Measurements from ENCODE around the gene PPP3CA.

The PPP3CA gene

GRCh38 chr4:101309925-101310324 is 37.4 kb downstream of the PPP3CA start:
- H3K4me1 Mint-ChIP-seq: peaks cover 22% of the 10 kb centered on the region
- no peak for DNase-seq
- no peaks in the 10 kb centered on the region for H3K27me3 Mint-ChIP-seq (ENCODE audit: low read depth, poor library complexity)
- H3K36me3 Mint-ChIP-seq (ENCODE audit: low read depth): peaks cover under 1% of the 10 kb centered on the region
- peaks cover 4% of the 10 kb centered on the region for H3K9me3 Mint-ChIP-seq
- no peak overlapping the region for H3K4me3 Mint-ChIP-seq
- no peak overlapping the region for H3K27ac Mint-ChIP-seq
- TF ChIP-seq, protein P1, sequence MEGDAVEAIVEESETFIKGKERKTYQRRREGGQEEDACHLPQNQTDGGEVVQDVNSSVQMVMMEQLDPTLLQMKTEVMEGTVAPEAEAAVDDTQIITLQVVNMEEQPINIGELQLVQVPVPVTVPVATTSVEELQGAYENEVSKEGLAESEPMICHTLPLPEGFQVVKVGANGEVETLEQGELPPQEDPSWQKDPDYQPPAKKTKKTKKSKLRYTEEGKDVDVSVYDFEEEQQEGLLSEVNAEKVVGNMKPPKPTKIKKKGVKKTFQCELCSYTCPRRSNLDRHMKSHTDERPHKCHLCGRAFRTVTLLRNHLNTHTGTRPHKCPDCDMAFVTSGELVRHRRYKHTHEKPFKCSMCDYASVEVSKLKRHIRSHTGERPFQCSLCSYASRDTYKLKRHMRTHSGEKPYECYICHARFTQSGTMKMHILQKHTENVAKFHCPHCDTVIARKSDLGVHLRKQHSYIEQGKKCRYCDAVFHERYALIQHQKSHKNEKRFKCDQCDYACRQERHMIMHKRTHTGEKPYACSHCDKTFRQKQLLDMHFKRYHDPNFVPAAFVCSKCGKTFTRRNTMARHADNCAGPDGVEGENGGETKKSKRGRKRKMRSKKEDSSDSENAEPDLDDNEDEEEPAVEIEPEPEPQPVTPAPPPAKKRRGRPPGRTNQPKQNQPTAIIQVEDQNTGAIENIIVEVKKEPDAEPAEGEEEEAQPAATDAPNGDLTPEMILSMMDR (IDR thresholded peaks at IDR 0.05): no peak

DNA sequence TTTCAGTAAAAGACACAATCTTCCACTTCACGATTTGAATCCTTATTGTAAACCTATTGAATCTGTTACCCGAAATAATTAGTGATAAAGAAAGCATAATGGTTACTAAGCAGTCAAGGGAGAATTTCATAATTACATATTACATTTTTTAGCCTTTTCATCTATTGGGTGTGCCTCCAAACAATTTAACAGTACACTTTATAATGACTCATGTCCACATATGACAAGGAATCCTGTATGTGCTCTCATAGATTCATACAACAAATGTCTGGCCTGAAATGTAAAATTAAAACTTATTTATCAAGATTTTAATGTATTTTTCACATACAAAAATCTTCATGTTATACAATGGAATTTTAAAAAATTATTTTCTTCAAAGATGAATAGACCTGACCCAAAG is 39.4 kb downstream of the PPP3CA start:
- H3K36me3 Mint-ChIP-seq (ENCODE audit: low read depth): no peaks in the 10 kb centered on the region
- no peak overlapping the region for H3K4me3 Mint-ChIP-seq
- TF ChIP-seq, protein P1 (IDR thresholded peaks at IDR 0.05): no peak
- peaks cover 25% of the 10 kb centered on the region for H3K4me1 Mint-ChIP-seq
- no peaks in the 10 kb centered on the region for H3K9me3 Mint-ChIP-seq
- DNase-seq: no peak
- H3K27me3 Mint-ChIP-seq (ENCODE audit: low read depth, poor library complexity): no peaks in the 10 kb centered on the region
- no peak overlapping the region for H3K27ac Mint-ChIP-seq

GRCh38 chr4:101306764-101307615 is 40.3 kb downstream of the PPP3CA start:
- peak overlapping the region; percentile 59 for H3K27ac Mint-ChIP-seq
- TF ChIP-seq, protein P1 (IDR thresholded peaks at IDR 0.05): no peak
- H3K4me3 Mint-ChIP-seq: no peak overlapping the region
- no peaks in the 10 kb centered on the region for H3K36me3 Mint-ChIP-seq (ENCODE audit: low read depth)
- H3K27me3 Mint-ChIP-seq (ENCODE audit: low read depth, poor library complexity): no peaks in the 10 kb centered on the region
- DNase-seq: no peak
- peaks cover 25% of the 10 kb centered on the region for H3K4me1 Mint-ChIP-seq
- H3K9me3 Mint-ChIP-seq: no peaks in the 10 kb centered on the region

GRCh38 chr4:101306225-101306624 is 41.1 kb downstream of the PPP3CA start:
- TF ChIP-seq, protein P1 (IDR thresholded peaks at IDR 0.05): no peak
- Mint-ChIP-seq H3K4me1 (peaks cover 25% of the 10 kb centered on the region), H3K9me3 (no peaks in the 10 kb centered on the region), H3K27me3 (ENCODE audit: low read depth, poor library complexity) (no peaks in the 10 kb centered on the region), H3K27ac (peak overlapping the region; percentile 59), H3K36me3 (ENCODE audit: low read depth) (no peaks in the 10 kb centered on the region), H3K4me3 (no peak overlapping the region)
- no peak for DNase-seq

DNA sequence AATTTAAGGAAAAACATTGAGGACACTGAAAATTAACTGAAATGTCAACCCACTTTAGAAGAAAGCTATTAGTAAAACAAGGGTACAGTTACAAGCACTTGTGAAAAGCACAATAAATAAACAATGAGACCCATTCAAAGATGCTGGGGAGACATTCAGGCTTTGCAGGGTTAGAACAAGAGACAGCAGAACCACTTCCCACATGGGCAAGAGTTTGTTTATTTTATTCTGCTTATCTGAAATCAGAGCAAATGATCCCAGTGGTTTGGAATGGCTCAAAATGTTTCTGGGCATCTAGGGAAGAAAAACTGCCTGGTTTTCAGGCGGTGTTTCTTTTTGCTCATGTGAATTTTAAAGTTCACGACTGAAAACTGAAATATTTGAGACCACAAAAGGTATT is 42.4 kb downstream of the PPP3CA start:
- H3K4me1 Mint-ChIP-seq: peaks cover 25% of the 10 kb centered on the region
- H3K27ac Mint-ChIP-seq: no peak overlapping the region
- TF ChIP-seq, protein P1 (IDR thresholded peaks at IDR 0.05): no peak
- no peak for DNase-seq
- peak overlapping the region; percentile 15 for H3K4me3 Mint-ChIP-seq
- H3K36me3 Mint-ChIP-seq (ENCODE audit: low read depth): no peaks in the 10 kb centered on the region
- no peaks in the 10 kb centered on the region for H3K27me3 Mint-ChIP-seq (ENCODE audit: low read depth, poor library complexity)
- no peaks in the 10 kb centered on the region for H3K9me3 Mint-ChIP-seq
